Measurements from ENCODE around the gene SYT11.

Gene SYT11

GRCh38 chr1:155880950-155881349 is 21.6 kb downstream of the SYT11 start:
- Histone ChIP-seq H3K4me1 (ENCODE audit: control insufficient read depth in 1 of 2, insufficient read depth in 1 of 2, low read depth in 1 of 2, low read length in 1 of 2) (no peaks in the 10 kb centered on the region), H3K27me3 (no peaks in the 10 kb centered on the region), H3K9me3 (no peaks in the 10 kb centered on the region), H3K4me3 (ENCODE audit: low read depth in 1 of 2, low read length in 1 of 2) (no peak overlapping the region), H3K27ac (no peak overlapping the region), H3K36me3 (no peaks in the 10 kb centered on the region)
- TF ChIP-seq CTCF (IDR thresholded peaks at IDR 0.05) = no peak

GRCh38 chr1:155882235-155882634 is 22.9 kb downstream of the SYT11 start:
- Histone ChIP-seq H3K9me3 (no peaks in the 10 kb centered on the region), H3K27me3 (no peaks in the 10 kb centered on the region), H3K4me3 (ENCODE audit: low read depth in 1 of 2, low read length in 1 of 2) (no peak overlapping the region), H3K4me1 (ENCODE audit: control insufficient read depth in 1 of 2, insufficient read depth in 1 of 2, low read depth in 1 of 2, low read length in 1 of 2) (no peaks in the 10 kb centered on the region), H3K36me3 (no peaks in the 10 kb centered on the region), H3K27ac (no peak overlapping the region)
- no peak for TF ChIP-seq CTCF (IDR thresholded peaks at IDR 0.05)

GRCh38 chr1:155882766-155883165 is 23.4 kb downstream of the SYT11 start:
- H3K36me3 ChIP-seq = no peaks in the 10 kb centered on the region
- no peaks in the 10 kb centered on the region for H3K27me3 ChIP-seq
- H3K27ac ChIP-seq = no peak overlapping the region
- H3K4me3 ChIP-seq (ENCODE audit: low read depth in 1 of 2, low read length in 1 of 2) = no peak overlapping the region
- TF ChIP-seq CTCF (IDR thresholded peaks at IDR 0.05) = no peak
- no peaks in the 10 kb centered on the region for H3K9me3 ChIP-seq
- H3K4me1 ChIP-seq (ENCODE audit: control insufficient read depth in 1 of 2, insufficient read depth in 1 of 2, low read depth in 1 of 2, low read length in 1 of 2) = no peaks in the 10 kb centered on the region

GRCh38 chr1:155884031-155884960 is 24.9 kb downstream of the SYT11 start:
- no peak for TF ChIP-seq CTCF (IDR thresholded peaks at IDR 0.05)
- Histone ChIP-seq H3K36me3 (no peaks in the 10 kb centered on the region), H3K9me3 (no peaks in the 10 kb centered on the region), H3K27me3 (no peaks in the 10 kb centered on the region), H3K27ac (no peak overlapping the region), H3K4me1 (ENCODE audit: control insufficient read depth in 1 of 2, insufficient read depth in 1 of 2, low read depth in 1 of 2, low read length in 1 of 2) (no peaks in the 10 kb centered on the region), H3K4me3 (ENCODE audit: low read depth in 1 of 2, low read length in 1 of 2) (no peak overlapping the region)

GRCh38 chr1:155884982-155885381 is 25.6 kb downstream of the SYT11 start:
- no peak overlapping the region for H3K4me3 ChIP-seq (ENCODE audit: low read depth in 1 of 2, low read length in 1 of 2)
- TF ChIP-seq CTCF (IDR thresholded peaks at IDR 0.05) = no peak
- H3K27ac ChIP-seq = no peak overlapping the region
- no peaks in the 10 kb centered on the region for H3K27me3 ChIP-seq
- no peaks in the 10 kb centered on the region for H3K4me1 ChIP-seq (ENCODE audit: control insufficient read depth in 1 of 2, insufficient read depth in 1 of 2, low read depth in 1 of 2, low read length in 1 of 2)
- no peaks in the 10 kb centered on the region for H3K36me3 ChIP-seq
- no peaks in the 10 kb centered on the region for H3K9me3 ChIP-seq
